CD14-positive monocyte (primary cell): ENCODE results near the gene GMEB1. TPM values are rescaled to one million over a fixed set of nuclear protein-coding genes. Genes with fewer than 3 reads are reported as not detected.

Experiments used
- DNase-seq, 3 donors: peaks; one replicate each; pipeline ENCODE4 v3.0.0-alpha.2; 2011 to 2022
- H2AFZ ChIP-seq: 2 replicates; pipeline ENCODE4 v1.6.0; 2012; ENCODE audit warnings: mild to moderate bottlenecking, low read depth, low read length, inconsistent platforms; ENCODE audit not compliant: insufficient read depth, poor library complexity, severe bottlenecking
- H3K27ac ChIP-seq, 2 donors: 1 replicate in 1 of 2; 2 replicates in 1 of 2; pipeline ENCODE4 v1.5.1; 2012 to 2013; ENCODE audit warnings: low read length in 2 of 2, control low read depth in 1 of 2, inconsistent platforms in 1 of 2, low read depth in 1 of 2, mild to moderate bottlenecking in 1 of 2
- H3K27me3 ChIP-seq, 2 donors: one replicate each; pipeline versions ENCODE4 v1.6.0 to v1.6.1; 2011 to 2013; ENCODE audit warnings: low read length in 2 of 2; ENCODE audit not compliant: control insufficient read depth in 2 of 2, insufficient read depth in 2 of 2
- H3K36me3 ChIP-seq, 2 donors: replicated peaks in 1 of 2; 1 replicate in 1 of 2; 2 replicates in 1 of 2; pipeline versions ENCODE4 v1.5.1 to v1.6.1; 2012 to 2013; ENCODE audit warnings: low read length in 2 of 2, control low read depth in 1 of 2, inconsistent platforms in 1 of 2, mild to moderate bottlenecking in 1 of 2; ENCODE audit not compliant: insufficient read depth in 2 of 2, control insufficient read depth in 1 of 2
- H3K4me1 ChIP-seq, 2 donors: 1 replicate in 1 of 2; 2 replicates in 1 of 2; pipeline versions ENCODE4 v1.5.1 to v1.6.1; 2012 to 2013; ENCODE audit warnings: low read length in 2 of 2, control low read depth in 1 of 2, inconsistent platforms in 1 of 2, mild to moderate bottlenecking in 1 of 2, moderate library complexity in 1 of 2; ENCODE audit not compliant: insufficient read depth in 2 of 2, control insufficient read depth in 1 of 2
- H3K4me2 ChIP-seq: replicated peaks from 2 replicates; pipeline ENCODE3; 2012; ENCODE audit warnings: low read length, moderate library complexity, mild to moderate bottlenecking; ENCODE audit not compliant: poor library complexity, severe bottlenecking; ENCODE audit errors: extremely low read depth
- H3K4me3 ChIP-seq, 3 experiments: fragments of 200-600 bp in 1 of 3; sonication (generic) in 1 of 3; replicated peaks in 1 of 3; 1 replicate in 2 of 3; 2 replicates in 1 of 3; pipeline ENCODE4 v1.5.1; 2011 to 2013; ENCODE audit warnings: low read length in 3 of 3, mild to moderate bottlenecking in 3 of 3, control low read depth in 2 of 3, low read depth in 2 of 3, inconsistent platforms in 1 of 3, moderate library complexity in 1 of 3
- H3K79me2 ChIP-seq: 2 replicates; pipeline ENCODE4 v1.6.0; 2012; ENCODE audit warnings: mild to moderate bottlenecking, control low read depth, inconsistent platforms, low read length, moderate library complexity; ENCODE audit not compliant: insufficient read depth
- H3K9ac ChIP-seq: 2 replicates; pipeline ENCODE4 v1.6.0; 2017; ENCODE audit warnings: low read length, mild to moderate bottlenecking; ENCODE audit not compliant: insufficient read depth, poor library complexity, severe bottlenecking
- H3K9me3 ChIP-seq, 2 donors: replicated peaks in 1 of 2; 1 replicate in 1 of 2; 2 replicates in 1 of 2; pipeline versions ENCODE4 v1.5.1 to v1.6.1; 2012 to 2013; ENCODE audit warnings: low read length in 2 of 2, control low read depth in 1 of 2; ENCODE audit not compliant: control insufficient read depth in 1 of 2, insufficient read depth in 1 of 2
- H4K20me1 ChIP-seq: 2 replicates; pipeline ENCODE4 v1.6.0; 2012; ENCODE audit warnings: mild to moderate bottlenecking, low read length, control low read depth, moderate library complexity; ENCODE audit not compliant: insufficient read depth
- H3K27ac Mint-ChIP-seq, 7 donors: one replicate each; pipeline ENCODE4 v1.8.0; 2020; ENCODE audit warnings: mild to moderate bottlenecking in 7 of 7, mixed read lengths in 7 of 7, moderate library complexity in 6 of 7, inconsistent platforms in 2 of 7
- H3K27me3 Mint-ChIP-seq, 3 donors: one replicate each; pipeline ENCODE4 v1.8.0; 2021 to 2022; ENCODE audit warnings: low read depth in 3 of 3, mild to moderate bottlenecking in 3 of 3, mixed read lengths in 3 of 3, moderate library complexity in 3 of 3, inconsistent platforms in 1 of 3
- H3K36me3 Mint-ChIP-seq, 2 donors: one replicate each; pipeline ENCODE4 v1.8.0; 2020; ENCODE audit warnings: mixed read lengths in 2 of 2, inconsistent platforms in 1 of 2, mild to moderate bottlenecking in 1 of 2
- H3K4me1 Mint-ChIP-seq: one replicate; pipeline ENCODE4 v1.8.0; 2020; ENCODE audit warnings: mild to moderate bottlenecking, mixed read lengths
- H3K4me3 Mint-ChIP-seq, 2 donors: one replicate each; pipeline ENCODE4 v1.8.0; 2020; ENCODE audit warnings: mild to moderate bottlenecking in 2 of 2, mixed read lengths in 2 of 2, moderate library complexity in 1 of 2
- H3K9me3 Mint-ChIP-seq, 7 donors: one replicate each; pipeline ENCODE4 v1.8.0; 2020 to 2022; ENCODE audit warnings: mixed read lengths in 7 of 7, mild to moderate bottlenecking in 6 of 7, moderate library complexity in 6 of 7, inconsistent platforms in 2 of 7
- CTCF ChIP-seq: fragments of 200-600 bp; IDR thresholded peaks from one replicate; pipeline ENCODE4 v1.8.0; 2022; ENCODE audit warnings: antibody characterized with exemption, mild to moderate bottlenecking
- WGBS: methylation state at CpG from one replicate; pipeline ENCODE4 v1.1.5; 2013; ENCODE audit warnings: missing lambda C conversion rate; ENCODE audit not compliant: insufficient coverage; 5-methylcytosine and 5-hydroxymethylcytosine counted together
- intact Hi-C, 2 donors: fragments of 100-400 bp; cut with micrococcal nuclease; formaldehyde crosslinking; loops; one replicate each; pipeline versions ENCODE4 v1.15.0 to v1.15.1; 2023
- polyA minus RNA-seq: library from RNA; depleted of rRNA, polyadenylated mRNA; stranded (reverse); fragments of >200 nt; gene quantifications from 2 replicates; pipeline ENCODE4 v1.2.3, GENCODE V29; 2012
- polyA plus RNA-seq, 3 donors: library from polyadenylated mRNA; depleted of rRNA in 1 of 3; unstranded in 2 of 3; stranded (reverse) in 1 of 3; fragments of 300-500 nt in 2 of 3; fragments of >200 nt in 1 of 3; fragmentation: Illumina TruSeq in 2 of 3; gene quantifications; 1 replicate in 2 of 3; 2 replicates in 1 of 3; pipeline ENCODE4 v1.2.3, GENCODE V29; 2012 to 2021
- total RNA-seq, 12 experiments: library from RNA in 1 of 12; stranded (reverse) in 1 of 12; fragments of 120-200 nt in 1 of 12; gene quantifications; one replicate each; pipeline ENCODE4 v1.2.4 and lab custom pipeline; 2013 to 2026; ENCODE audit warnings: mixed read lengths in 6 of 12, inconsistent platforms in 1 of 12

GMEB1 gene, protein sequence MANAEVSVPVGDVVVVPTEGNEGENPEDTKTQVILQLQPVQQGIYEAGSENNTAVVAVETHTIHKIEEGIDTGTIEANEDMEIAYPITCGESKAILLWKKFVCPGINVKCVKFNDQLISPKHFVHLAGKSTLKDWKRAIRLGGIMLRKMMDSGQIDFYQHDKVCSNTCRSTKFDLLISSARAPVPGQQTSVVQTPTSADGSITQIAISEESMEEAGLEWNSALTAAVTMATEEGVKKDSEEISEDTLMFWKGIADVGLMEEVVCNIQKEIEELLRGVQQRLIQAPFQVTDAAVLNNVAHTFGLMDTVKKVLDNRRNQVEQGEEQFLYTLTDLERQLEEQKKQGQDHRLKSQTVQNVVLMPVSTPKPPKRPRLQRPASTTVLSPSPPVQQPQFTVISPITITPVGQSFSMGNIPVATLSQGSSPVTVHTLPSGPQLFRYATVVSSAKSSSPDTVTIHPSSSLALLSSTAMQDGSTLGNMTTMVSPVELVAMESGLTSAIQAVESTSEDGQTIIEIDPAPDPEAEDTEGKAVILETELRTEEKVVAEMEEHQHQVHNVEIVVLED
- 9.4 TPM for total RNA-seq (2013)
- polyA plus RNA-seq (10 to 100 TPM in 1 of 3 donors, 1 to 10 TPM in 2; 8.1 to 16.0 (median 9.7) TPM), polyA minus RNA-seq (5.7 and 7.6 TPM in 2 replicates), total RNA-seq (lab: John Stamatoyannopoulos, UW) (33.1 to 58.4 (median 43.1) reads per million in 11 experiments)

GRCh38 chr1:28668191-28668955, at the start of gene GMEB1:
Gene GMEB1 (plus strand): TSS chr1:28668784. CDS start chr1:28683613, 14,829 bp downstream.
- intact Hi-C loops, result loop anchor here in 1 of 2 donors (2.0 kb wide), 1 partner anchor 20 kb away; the partner anchor contains the start of gene RNU11
- Histone ChIP-seq H3K36me3 (no peaks in the 10 kb centered on the region), H3K9ac (peak within 1 kb of the TSS; percentile 99), H3K27me3 (no peaks in the 10 kb centered on the region), H4K20me1 (peaks cover 11% of the 10 kb centered on the region), H3K9me3 (no peaks in the 10 kb centered on the region), H3K27ac (peak within 1 kb of the TSS; percentile 99 to 100), H3K4me2 (peak within 1 kb of the TSS; percentile 96), H3K4me3 (peak within 1 kb of the TSS; percentile 77 to 100 (median 99)), H3K4me1 (peaks cover 27 to 34% of the 10 kb centered on the region in 2 donors), H3K79me2 (peaks cover 35% of the 10 kb centered on the region), H2AFZ (peak within 1 kb of the TSS; percentile 92)
- Mint-ChIP-seq H3K36me3 (peaks cover 2 to 8% of the 10 kb centered on the region in 2 donors), H3K4me3 (peak within 1 kb of the TSS; percentile 84 to 98), H3K27ac (peak within 1 kb of the TSS; percentile 92 to 98 (median 96)), H3K27me3 (no peaks in the 10 kb centered on the region), H3K9me3 (no peaks in the 10 kb centered on the region), H3K4me1 (peaks cover 18% of the 10 kb centered on the region)
- TF ChIP-seq CTCF, result no peak
- DNase-seq, result peak; percentile 71 to 89 (median 82)
- WGBS, result 3% methylated on average over 30 of the region's 57 CpGs

GRCh38 chr1:28631713-28632112, 36.9 kb upstream of the GMEB1 start:
- Histone ChIP-seq H3K27ac (no peak overlapping the region), H3K9me3 (no peaks in the 10 kb centered on the region), H2AFZ (no peak overlapping the region), H4K20me1 (peaks cover 9% of the 10 kb centered on the region), H3K79me2 (peaks cover 16% of the 10 kb centered on the region), H3K4me1 (no peaks in the 10 kb centered on the region), H3K4me2 (no peak overlapping the region), H3K36me3 (no peaks in the 10 kb centered on the region), H3K4me3 (no peak overlapping the region), H3K27me3 (no peaks in the 10 kb centered on the region), H3K9ac (no peak overlapping the region)
- TF ChIP-seq CTCF, result no peak
- no peak overlapping the region for H3K4me3 Mint-ChIP-seq
- H3K27me3 Mint-ChIP-seq, result no peaks in the 10 kb centered on the region
- no peak overlapping the region for H3K27ac Mint-ChIP-seq
- H3K9me3 Mint-ChIP-seq, result peaks cover 0 to 2% (median 0%) of the 10 kb centered on the region in 7 donors
- DNase-seq, result no peak
- WGBS, result no CpG with 5 or more reads among the region's 1 CpG
- intact Hi-C loops, result no loop called here
- H3K36me3 Mint-ChIP-seq, result peaks cover 3 to 5% of the 10 kb centered on the region in 2 donors
- peaks cover 4% of the 10 kb centered on the region for H3K4me1 Mint-ChIP-seq
